Measurements from ENCODE around the gene VPS37D.

VPS37D gene

GRCh38 chr7:73683056-73683787, 15.6 kb downstream of the VPS37D start, which contains the start of the genes BUD23 and DNAJC30:
Gene BUD23, plus strand, starts transcription at chr7:73683597. Its CDS starts 29 bp downstream, at chr7:73683626.
Gene DNAJC30, minus strand, starts transcription at chr7:73683453. Its CDS starts 30 bp downstream, at chr7:73683423.
- Histone ChIP-seq H3F3A (ENCODE audit: low read depth) (no peaks in the 10 kb centered on the region), H3K4me2 (ENCODE audit: low read depth, low read length, poor library complexity, severe bottlenecking) (peak within 1 kb of the TSS; percentile 99), H3K79me2 (ENCODE audit: insufficient read depth, low read length) (peaks cover 75% of the 10 kb centered on the region), H3K4me1 (ENCODE audit: insufficient read depth, low read length, poor library complexity, severe bottlenecking) (peaks cover 16% of the 10 kb centered on the region), H3K27me3 (ENCODE audit: insufficient read depth, low read length, poor library complexity, severe bottlenecking) (no peaks in the 10 kb centered on the region), H3K9me3 (ENCODE audit: insufficient read depth, low read depth, low read length) (no peaks in the 10 kb centered on the region), H4K20me1 (ENCODE audit: insufficient read depth, low read length, poor library complexity, severe bottlenecking) (peaks cover 17% of the 10 kb centered on the region), H3K9ac (ENCODE audit: low read depth, low read length, poor library complexity, severe bottlenecking) (peak within 1 kb of the TSS; percentile 87), H3K36me3 (ENCODE audit: insufficient read depth, low read length) (peaks cover 8% of the 10 kb centered on the region; the same call in 1 of the 2 replicates), H3K9me2 (replicated peaks; ENCODE audit: low read depth, low read length) (no peaks in the 10 kb centered on the region), H3K4me3 (ENCODE audit: low read length, poor library complexity, severe bottlenecking) (peak within 1 kb of the TSS; percentile 99), H2AFZ (ENCODE audit: low read length) (peak within 1 kb of the TSS; percentile 98)
- no peak for TF ChIP-seq EZH2phosphoT487 (IDR thresholded peaks at IDR 0.05; ENCODE audit: borderline replicate concordance)
- no peak for TF ChIP-seq CTCF (conservative IDR thresholded peaks at IDR 0.05; ENCODE audit: low read length)

GRCh38 chr7:73683788-73684693, 16.4 kb downstream of the VPS37D start:
- H3K4me1 ChIP-seq (ENCODE audit: insufficient read depth, low read length, poor library complexity, severe bottlenecking) = peaks cover 16% of the 10 kb centered on the region
- peaks cover 15% of the 10 kb centered on the region; the same call in 1 of the 2 replicates for H3K36me3 ChIP-seq (ENCODE audit: insufficient read depth, low read length)

More at GRCh38 chr7:73683788-73684693, 16.4 kb downstream of the VPS37D start:
- Histone ChIP-seq H3F3A (ENCODE audit: low read depth) (no peaks in the 10 kb centered on the region), H3K4me3 (ENCODE audit: low read length, poor library complexity, severe bottlenecking) (peak overlapping the region; percentile 99), H3K9me3 (ENCODE audit: insufficient read depth, low read depth, low read length) (no peaks in the 10 kb centered on the region), H3K27me3 (ENCODE audit: insufficient read depth, low read length, poor library complexity, severe bottlenecking) (no peaks in the 10 kb centered on the region), H4K20me1 (ENCODE audit: insufficient read depth, low read length, poor library complexity, severe bottlenecking) (peaks cover 14% of the 10 kb centered on the region), H3K4me2 (ENCODE audit: low read depth, low read length, poor library complexity, severe bottlenecking) (peak overlapping the region; percentile 76), H3K9me2 (replicated peaks; ENCODE audit: low read depth, low read length) (no peaks in the 10 kb centered on the region), H2AFZ (ENCODE audit: low read length) (peak overlapping the region; percentile 98), H3K9ac (ENCODE audit: low read depth, low read length, poor library complexity, severe bottlenecking) (peak overlapping the region; percentile 87), H3K79me2 (ENCODE audit: insufficient read depth, low read length) (peaks cover 74% of the 10 kb centered on the region)
- no peak for TF ChIP-seq CTCF (conservative IDR thresholded peaks at IDR 0.05; ENCODE audit: low read length)
- TF ChIP-seq EZH2phosphoT487 (IDR thresholded peaks at IDR 0.05; ENCODE audit: borderline replicate concordance) = no peak
